Adrenal gland (tissue), 5 donors: ENCODE results near the gene MMP20.

Source experiments
- POLR2A ChIP-seq, 2 donors: fragments of 450-650 bp; IDR thresholded peaks; one replicate each; pipeline ENCODE4 v1.6.1; 2017; ENCODE audit warnings: antibody characterized with exemption in 2 of 2, mild to moderate bottlenecking in 2 of 2, moderate library complexity in 1 of 2
- TF ChIP-seq, protein P1 (sequence below), 6 experiments: fragments of 450-650 bp in 4 of 6; fragments of 200-600 bp in 2 of 6; sonication (generic) in 1 of 6; IDR thresholded peaks; 1 replicate in 5 of 6; 2 replicates in 1 of 6; pipeline versions ENCODE4 v1.5.1 to v1.8.0; 2016 to 2021; ENCODE audit warnings: antibody characterized with exemption in 6 of 6, mild to moderate bottlenecking in 2 of 6, moderate library complexity in 1 of 6
- donor health status: DM: no; HTN: no; CAD: no.

DNA sequence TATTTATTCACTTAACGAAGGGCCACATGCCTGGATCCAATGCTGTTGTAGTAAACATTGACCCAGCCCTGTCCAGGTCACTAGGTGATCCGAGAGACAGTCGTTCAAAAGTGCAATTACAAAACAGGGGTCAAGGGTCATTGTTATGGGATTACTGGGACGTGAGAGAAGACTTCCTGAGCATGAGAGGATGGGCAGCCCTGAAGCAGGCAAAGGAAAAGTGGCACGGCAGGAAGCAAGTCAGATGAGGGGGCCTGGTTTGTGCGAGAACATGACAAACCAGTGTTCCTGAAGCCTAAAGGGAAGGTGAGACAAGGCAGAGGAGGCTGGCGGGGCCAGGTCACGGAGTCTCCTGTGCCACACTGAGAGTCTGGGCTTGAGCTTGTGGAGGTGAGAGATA, 15.8 kb upstream of the MMP20 start:
- TF ChIP-seq POLR2A (IDR thresholded peaks at IDR 0.05) = no peak
- TF ChIP-seq, protein P1, sequence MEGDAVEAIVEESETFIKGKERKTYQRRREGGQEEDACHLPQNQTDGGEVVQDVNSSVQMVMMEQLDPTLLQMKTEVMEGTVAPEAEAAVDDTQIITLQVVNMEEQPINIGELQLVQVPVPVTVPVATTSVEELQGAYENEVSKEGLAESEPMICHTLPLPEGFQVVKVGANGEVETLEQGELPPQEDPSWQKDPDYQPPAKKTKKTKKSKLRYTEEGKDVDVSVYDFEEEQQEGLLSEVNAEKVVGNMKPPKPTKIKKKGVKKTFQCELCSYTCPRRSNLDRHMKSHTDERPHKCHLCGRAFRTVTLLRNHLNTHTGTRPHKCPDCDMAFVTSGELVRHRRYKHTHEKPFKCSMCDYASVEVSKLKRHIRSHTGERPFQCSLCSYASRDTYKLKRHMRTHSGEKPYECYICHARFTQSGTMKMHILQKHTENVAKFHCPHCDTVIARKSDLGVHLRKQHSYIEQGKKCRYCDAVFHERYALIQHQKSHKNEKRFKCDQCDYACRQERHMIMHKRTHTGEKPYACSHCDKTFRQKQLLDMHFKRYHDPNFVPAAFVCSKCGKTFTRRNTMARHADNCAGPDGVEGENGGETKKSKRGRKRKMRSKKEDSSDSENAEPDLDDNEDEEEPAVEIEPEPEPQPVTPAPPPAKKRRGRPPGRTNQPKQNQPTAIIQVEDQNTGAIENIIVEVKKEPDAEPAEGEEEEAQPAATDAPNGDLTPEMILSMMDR (IDR thresholded peaks at IDR 0.05) = no peak
